ENCODE results near the gene MAP1LC3C.
"Not testable (repeated sequence)": the region's sequence is repeated elsewhere in the genome, so short reads cannot be mapped to it uniquely, and the experiment has no call there.

The MAP1LC3C gene

GRCh38 chr1:241990040-241990439 lies 8.9 kb downstream of the MAP1LC3C start:
- DNase-seq = peak; percentile 42

- DNase-seq = not testable (repeated sequence)
These were observed 10.4 kb downstream of the MAP1LC3C start for GRCh38 chr1:241988389-241988930.

- DNase-seq = peak; percentile 19
These were observed 13.1 kb downstream of the MAP1LC3C start for GRCh38 chr1:241985787-241986186.

GRCh38 chr1:241979926-241980325 lies 19.0 kb downstream of the MAP1LC3C start:
- DNase-seq = no peak

- DNase-seq = no peak
These were observed 19.8 kb downstream of the MAP1LC3C start for GRCh38 chr1:241979071-241979470.

- DNase-seq = no peak
These were observed 22.7 kb downstream of the MAP1LC3C start for GRCh38 chr1:241976229-241976628.

- no peak for DNase-seq
These were observed 26.1 kb downstream of the MAP1LC3C start for GRCh38 chr1:241972703-241973369.

- no peak for DNase-seq
These were observed 30.3 kb downstream of the MAP1LC3C start for GRCh38 chr1:241968611-241969010.

GRCh38 chr1:241964550-241965282 lies 34.2 kb downstream of the MAP1LC3C start:
- DNase-seq = no peak

- DNase-seq = no peak
These were observed 35.2 kb downstream of the MAP1LC3C start for GRCh38 chr1:241963722-241964121.

- no peak for DNase-seq
These were observed 36.7 kb downstream of the MAP1LC3C start for GRCh38 chr1:241962153-241962552.

GRCh38 chr1:241957692-241958494 lies 41.0 kb downstream of the MAP1LC3C start, which contains the start of gene BECN2:
TSS of gene BECN2 (plus strand) at chr1:241957767. CDS start at chr1:241957767, 0 bp downstream.
- no peak for DNase-seq

GRCh38 chr1:241950390-241950789 lies 48.5 kb downstream of the MAP1LC3C start:
- DNase-seq = no peak

- DNase-seq = no peak
These were observed 51.5 kb downstream of the MAP1LC3C start for GRCh38 chr1:241947354-241947753.

All from NCI-H1092 treated with DMSO at 0.1 percent for 48 hours (cell line).